ENCODE measurements around the gene AHSG.
"Not testable (repeated sequence)": the region's sequence is repeated elsewhere in the genome, so short reads cannot be mapped to it uniquely, and the experiment has no call there.

Gene AHSG

DNA sequence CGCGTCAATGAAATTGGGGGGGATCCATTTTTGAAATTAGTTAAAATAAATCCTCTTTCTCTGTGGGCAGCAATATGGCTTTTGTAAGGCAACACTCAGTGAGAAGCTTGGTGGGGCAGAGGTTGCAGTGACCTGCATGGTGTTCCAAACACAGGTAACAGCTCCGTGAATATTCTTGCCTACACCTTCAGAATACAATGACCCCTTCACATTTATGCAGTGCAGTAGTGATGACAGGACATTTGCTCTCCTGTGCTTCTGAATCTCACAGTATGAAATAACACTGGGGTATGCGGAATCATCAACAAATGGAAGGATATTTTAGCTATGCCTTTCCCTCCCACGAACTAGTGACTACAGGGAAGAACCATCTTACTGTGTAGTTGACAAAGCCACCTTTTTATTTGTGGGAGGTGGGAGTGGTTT, 6.9 kb downstream of the AHSG start:
- FAIRE-seq, result no peak

DNA sequence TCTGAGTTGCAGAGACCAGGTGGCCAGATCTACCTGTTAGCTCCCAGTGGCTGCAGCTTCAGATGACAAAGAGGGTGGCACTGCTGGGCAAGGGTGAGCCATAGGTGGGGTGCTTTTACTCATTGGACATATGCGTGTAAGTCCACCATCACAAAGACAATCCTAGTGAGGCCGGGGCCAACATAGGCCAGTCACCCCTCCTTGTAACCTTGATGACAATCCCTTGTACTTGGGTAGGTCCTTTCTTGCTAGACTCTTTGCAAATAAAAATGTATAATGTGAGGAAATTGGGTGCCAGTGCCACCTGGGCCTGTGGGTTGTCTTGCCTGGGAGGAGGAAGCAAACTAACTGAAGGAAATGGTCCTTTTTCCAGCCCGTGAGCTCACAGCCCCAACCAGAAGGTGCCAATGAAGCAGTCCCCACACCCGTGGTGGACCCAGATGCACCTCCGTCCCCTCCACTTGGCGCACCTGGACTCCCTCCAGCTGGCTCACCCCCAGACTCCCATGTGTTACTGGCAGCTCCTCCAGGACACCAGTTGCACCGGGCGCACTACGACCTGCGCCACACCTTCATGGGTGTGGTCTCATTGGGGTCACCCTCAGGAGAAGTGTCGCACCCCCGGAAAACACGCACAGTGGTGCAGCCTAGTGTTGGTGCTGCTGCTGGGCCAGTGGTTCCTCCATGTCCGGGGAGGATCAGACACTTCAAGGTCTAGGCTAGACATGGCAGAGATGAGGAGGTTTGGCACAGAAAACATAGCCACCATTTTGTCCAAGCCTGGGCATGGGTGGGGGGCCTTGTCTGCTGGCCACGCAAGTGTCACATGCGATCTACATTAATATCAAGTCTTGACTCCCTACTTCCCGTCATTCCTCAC, 7.6 kb downstream of the AHSG start:
- no peak for FAIRE-seq

DNA sequence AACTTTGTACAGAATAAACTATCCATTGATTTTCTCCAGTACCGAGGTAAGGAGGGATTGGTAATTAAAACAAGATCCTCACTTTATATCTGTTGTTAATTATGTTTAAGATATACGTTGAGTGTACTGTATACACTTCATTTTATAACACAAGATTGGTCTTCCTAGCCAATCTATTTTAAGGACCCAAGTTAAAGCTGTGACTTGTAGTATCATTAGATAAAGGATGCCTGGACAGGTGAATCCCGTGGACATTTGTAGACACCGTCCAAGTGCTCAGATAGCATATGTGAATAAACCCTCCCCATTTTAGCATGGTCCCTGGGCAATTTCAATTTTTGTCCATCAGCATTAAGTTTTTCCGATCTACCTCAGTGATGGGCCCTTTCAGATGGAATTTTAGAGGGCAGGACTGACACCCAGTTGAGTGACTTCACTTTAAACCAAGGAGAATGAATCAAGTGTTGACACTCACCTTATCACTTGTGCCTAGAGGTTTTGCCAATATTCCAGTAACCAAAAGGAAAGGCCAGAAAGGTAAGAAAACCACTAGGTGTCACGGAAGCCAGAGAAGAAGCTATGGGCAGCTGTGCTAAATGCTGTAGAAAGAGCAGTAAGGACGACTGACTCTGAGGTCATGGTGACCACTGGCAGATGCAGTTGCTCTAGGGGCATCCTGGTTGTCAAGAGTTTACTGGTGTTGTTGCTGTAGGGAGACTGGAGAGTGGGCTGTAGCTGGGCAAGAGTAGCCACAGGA, 9.2 kb downstream of the AHSG start:
- FAIRE-seq, result no peak

DNA sequence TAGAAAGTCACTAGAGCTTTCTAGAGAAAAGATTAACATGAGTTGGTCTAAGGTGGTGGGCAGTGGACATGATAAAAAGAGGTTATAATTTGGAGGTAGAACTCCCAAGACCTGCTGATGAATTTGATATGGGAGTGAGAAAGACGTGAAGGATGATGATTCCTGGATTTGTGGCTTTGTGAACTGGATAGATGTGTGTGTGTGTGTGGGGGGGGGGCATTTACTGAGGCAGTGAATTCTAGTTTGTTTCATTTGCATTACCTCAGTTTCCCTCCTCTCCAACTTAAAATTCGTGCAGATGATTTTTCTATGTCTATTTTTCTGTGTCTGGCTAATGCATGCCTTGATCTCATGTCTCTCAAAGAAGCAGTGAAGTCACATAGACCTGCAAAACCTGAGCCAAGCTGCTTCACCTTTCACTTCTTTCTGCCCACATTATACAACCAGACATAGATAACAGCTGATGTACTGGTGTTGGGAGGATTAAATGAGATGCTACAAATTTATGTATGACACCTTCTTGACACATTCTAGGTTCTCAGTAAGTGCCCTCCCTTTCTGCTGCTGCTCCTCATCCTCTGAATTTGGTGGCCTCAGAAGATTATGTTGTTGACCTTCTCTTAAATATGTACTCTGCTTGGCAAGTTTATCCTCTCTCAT, 9.9 kb downstream of the AHSG start:
- FAIRE-seq, result no peak

DNA sequence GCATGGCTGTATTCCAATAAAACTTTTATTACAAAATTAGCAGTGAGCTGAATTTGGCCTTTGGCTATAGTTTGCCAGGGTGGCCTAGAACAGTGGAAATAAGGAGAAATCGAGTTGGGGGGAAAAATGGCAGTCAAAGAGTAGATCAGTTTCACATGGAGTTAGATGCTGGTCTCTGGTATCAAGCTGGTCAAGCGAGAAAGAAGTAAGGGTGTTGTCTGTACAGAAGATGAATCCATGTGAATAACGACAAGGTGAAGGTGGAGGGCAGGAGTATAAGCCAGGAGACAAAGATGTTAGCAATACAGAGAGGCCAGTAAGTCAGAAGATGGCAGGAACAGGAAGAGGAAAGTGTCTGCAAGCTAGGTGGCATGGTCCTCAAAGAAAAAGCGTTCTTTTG, 11.7 kb downstream of the AHSG start:
- no peak for FAIRE-seq

DNA sequence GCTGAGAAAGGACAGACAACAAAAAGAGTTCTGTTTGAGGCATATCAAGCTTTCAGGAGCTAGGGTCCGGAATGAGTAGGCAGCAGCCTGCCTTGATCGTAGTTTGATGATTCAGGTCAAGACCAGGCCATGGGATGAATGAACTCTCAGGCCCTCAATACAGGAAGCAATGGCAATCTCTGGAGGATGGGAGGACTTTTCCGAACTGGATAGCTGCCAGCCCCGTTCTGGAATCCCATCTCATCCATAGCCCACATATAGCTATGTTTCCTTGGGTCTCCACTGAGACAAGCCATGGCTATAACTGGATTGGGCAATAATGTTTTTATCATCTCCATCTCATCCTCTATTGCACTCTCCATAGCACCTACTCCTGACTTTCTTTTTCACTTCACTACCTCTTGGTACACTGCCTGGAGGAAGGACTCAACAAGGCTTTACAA, 12.8 kb downstream of the AHSG start:
- no peak for FAIRE-seq

DNA sequence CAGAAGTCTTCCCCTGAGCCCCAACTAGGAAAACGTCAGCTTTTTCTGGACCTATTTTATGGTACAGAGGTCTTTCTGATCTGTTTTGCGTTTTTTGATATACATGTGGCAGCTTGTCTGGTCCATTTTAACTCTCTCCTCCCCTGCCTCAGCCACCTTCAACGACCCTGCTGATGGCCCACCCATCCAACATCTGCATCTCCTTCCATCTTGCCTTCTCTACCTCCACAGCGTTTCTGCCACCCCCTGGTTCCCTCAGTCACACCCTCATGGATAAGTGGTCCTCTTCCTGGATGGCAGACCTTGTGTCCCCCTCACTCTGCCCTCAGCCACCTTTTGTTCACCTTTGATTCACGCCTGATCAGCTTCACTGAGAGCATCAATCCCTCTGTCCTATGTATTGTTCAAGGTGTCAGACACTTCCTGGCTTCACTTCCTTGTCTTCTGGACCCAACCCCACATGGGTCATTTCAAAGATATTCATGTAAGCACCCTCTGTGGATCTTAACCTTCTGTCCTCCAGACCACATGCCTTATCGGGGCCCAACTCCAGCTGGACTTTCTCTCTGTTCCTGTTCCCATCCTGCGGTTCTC, 13.5 kb downstream of the AHSG start:
- no peak for FAIRE-seq

DNA sequence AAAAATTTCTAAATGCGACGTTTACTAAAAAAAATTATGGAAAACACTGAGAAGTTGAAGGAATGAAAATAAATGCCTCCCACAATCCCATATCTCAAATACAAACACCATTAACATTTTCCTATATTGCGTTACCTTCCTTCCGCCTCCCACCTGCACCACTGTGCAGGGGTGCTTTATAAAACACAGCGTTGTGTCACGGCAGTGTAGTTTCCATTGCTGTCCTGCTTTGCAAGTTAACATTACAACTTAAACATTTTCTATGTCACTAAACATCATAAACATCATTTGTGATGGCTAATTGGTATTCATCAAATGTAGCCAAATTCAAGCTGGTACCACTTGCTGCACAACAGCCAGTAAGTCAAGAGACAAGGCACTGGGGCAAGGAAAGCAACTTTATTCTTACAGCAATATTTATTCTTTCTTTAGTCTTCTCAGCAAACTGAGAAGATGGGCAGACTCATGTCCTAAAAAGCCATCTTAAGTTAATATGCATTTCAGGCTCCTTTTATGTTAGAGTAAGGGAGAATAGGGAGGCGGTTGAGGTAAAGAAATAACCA, 15.1 kb downstream of the AHSG start:
- FAIRE-seq, result no peak

DNA sequence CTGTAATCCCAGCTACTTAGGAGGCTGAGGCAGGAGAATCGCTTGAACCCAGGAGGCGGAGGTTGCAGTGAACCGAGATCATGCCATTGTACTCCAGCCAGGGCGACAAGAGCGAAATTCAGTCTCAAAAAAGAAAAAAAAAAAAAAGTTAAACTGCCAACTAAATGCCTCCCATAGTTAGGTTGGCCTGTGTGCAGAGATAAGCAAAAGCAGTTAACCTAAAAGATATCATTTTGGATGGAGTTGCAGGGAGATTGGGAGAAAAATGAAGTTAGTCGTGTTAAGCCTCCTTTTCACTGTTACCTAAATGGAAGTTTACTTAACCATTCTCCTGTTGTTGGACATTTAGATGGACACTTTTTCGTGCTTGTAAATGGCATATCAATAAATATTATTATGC, 15.9 kb downstream of the AHSG start:
- FAIRE-seq, result no peak

DNA sequence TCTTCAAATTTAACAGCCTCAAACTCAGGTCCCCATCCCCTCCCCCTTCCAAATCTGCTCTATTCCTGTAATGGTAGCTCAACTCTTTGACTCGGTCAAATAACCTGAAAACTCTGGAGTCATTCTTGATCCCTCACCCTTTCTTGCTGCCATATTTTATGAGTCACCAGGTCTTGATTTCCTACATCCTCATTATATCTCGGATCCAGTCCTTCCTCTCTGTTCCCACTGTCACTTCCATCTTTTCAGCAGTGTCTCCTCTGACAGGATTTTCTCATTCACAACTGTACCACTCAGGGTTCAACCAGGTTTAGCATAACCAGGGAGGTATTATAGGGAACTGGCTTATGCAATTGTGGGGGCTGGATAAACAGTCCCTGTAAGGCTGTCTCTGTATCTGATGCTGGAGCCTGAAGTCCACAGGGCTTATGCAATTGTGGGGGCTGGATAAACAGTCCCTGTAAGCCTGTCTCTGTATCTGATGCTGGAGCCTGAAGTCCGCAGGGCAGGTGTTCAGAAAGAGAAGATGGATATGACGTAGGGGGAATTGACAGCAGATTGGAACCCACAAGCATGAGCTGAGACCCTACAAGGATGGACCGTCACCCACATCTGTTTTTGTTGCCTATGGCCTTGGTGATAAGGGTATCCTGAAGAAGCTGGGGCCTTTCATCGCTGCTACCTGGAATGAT, 18.2 kb downstream of the AHSG start:
- no peak for FAIRE-seq

DNA sequence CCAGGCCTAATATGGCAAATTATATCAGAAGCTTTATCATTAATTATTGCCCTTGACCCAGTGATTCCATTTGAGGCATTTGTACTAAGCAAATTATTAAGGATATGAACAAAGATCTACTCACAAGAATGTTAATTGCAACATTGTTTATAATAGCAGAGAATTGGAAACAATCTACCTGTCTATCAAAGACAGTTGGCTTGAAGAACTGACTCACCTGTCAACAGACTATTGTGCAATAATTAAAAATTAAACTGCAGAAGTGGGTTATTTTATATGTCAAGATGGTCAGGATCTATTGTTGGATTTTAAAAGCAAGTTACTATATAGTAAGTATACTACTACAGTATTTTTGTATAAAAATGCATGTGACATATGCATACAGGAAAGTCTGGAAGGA, 20.6 kb downstream of the AHSG start:
- no peak for FAIRE-seq

DNA sequence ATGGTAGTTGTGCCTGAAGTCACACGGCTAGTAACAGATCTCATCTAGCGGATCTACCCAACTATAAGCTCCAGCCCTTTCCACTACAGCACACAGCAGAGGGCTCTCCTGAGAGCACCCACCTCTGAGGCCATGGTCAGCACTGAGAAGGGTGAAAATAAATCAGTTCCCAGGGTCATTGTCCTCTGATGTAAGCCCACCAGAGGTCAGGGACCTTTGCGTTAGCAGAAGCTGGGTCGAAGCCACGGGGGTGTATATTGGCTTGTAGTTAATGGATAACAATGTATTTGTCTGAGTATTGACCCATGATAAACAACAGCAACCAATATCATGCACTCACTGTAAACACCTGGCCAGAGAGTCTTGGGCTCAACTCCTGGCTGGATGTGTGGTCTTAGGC, 21.3 kb downstream of the AHSG start:
- FAIRE-seq, result not testable (repeated sequence)

DNA sequence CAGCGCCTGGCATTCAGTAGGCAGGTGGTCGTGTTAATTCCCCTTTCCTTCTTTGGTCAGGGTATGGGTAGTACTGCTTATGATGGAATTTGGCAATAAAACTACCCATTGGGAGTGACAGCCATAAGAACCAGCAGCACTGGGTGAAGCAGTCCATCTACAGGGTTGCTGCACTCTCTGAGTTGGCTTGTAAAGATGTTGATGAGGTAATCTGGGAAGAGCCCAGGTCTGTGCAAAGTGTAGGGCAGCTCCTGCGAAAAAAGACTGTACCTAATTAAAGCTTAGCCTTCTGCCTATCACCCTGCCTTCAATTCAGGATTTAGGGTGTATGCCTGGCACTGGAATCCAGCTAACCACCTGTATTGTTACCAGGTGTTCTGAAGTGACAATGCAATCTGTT, 22.7 kb downstream of the AHSG start:
- FAIRE-seq, result no peak

DNA sequence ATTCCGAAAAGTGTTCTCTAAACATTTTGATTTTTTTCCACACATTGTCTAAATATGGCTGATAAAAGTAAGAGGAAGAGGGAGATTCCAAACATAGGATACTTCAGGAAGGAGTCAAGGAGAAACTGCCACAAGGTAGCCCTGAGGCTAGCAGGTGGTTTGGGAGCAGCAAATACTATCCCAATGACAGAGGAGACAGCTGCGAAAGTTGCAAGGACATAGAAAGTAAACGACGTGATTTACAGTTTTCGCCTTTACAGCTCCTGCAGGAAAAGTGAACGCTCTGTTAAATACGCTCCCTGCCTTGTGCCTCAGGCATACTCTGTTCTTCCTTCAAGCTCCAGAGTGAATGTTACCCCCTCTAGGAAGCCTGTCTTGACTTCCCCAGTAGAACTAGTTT, 23.7 kb downstream of the AHSG start:
- FAIRE-seq, result no peak

DNA sequence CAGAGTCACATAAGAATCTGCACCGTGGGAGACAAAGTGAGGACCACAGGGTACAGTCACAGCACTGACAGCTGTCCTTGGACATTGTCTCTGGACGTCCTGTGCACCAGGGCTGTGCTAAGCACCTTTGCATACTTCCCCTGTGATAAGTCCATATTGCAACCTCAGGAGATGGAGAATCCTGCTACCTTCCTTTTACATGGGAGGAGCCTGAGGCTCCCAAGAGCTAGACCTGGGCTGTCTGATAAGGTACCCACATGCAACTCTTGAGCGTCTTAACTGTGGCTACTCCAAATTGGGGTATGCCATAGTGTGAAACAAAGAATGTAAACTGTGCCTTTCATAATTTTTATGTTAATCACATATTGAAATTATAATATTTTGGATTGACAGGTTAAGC, 24.8 kb downstream of the AHSG start:
- FAIRE-seq, result no peak

DNA sequence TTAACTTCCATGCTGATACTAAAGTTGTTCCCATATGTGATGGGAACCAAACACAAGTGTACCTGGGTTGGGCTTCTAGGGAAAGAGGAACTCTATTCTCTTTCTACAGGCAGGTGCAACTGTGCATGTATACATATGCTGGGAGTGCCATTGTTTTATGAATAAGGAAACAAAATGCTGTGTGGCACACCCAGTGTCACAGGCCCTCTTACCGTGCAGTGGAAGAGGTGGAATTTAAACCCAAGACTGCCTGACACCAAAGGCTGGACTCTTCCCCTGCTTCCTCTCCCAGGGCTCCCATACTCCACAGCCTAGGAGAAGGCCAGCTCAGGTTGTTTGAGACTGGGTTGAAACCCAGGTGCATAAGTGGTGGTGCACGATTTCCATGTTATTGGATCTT, 25.4 kb downstream of the AHSG start:
- no peak for FAIRE-seq

DNA sequence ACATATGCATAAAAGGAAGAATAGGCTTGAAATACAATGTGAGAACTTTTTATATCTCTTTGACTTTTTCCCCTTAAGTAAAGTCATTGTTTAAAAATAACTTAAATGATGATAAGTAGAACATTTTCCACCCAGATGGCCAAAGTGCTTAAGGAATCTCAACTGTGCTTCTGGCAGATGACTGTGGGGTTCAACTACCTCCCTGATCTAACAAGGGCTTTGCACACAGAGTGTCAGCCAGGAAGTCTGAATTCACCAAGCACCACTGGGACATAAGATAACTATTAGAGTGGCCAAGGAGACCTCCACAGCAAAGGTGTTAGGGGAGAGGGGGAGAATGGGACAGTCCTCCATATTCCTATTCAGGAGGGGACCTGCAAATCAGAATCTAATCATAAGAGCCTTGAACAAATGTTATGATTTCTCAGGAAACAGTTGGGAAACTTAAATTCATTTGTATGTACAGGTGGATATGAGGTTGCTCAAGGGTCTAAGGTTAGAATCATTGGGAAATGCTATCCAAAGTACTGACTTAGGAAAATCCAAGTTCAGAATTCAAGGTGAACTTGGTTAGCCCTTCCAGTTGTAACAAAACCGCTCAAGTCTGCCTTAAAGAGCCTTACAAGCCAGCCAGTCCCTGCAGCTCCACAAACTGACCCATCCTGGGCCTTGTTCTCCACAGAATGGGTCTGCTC, 27.1 kb downstream of the AHSG start, which contains the start of gene FETUB:
TSS of gene FETUB (plus strand) at position 622 of the 695 bp plus-strand sequence. CDS start at position 684, 62 bp downstream.
- no peak for FAIRE-seq

DNA sequence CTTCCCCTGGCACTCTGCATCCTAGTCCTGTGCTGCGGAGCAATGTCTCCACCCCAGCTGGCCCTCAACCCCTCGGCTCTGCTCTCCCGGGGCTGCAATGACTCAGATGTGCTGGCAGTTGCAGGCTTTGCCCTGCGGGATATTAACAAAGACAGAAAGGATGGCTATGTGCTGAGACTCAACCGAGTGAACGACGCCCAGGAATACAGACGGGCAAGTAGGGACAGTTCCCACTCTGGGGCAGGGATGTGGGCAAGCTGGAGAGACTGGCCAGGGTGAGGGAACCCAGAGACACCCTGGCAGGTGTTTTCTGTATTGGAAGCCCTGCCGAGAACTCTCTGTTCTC, 27.6 kb downstream of the AHSG start:
- FAIRE-seq, result no peak

DNA sequence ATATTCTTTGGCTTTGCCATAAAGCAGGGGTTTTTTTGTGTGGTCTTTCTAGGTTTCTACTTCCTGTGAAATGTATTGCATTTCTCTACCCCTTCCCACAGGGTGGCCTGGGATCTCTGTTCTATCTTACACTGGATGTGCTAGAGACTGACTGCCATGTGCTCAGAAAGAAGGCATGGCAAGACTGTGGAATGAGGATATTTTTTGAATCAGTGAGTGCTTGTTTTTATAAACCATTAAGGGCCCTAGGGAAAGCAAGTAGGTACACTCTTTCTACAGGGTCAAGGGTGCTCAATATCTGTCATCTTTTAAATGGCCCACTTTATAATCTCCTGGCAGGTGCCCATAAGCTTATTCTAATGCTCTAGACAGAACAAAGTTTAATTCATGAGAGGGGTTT, 28.1 kb downstream of the AHSG start:
- no peak for FAIRE-seq

DNA sequence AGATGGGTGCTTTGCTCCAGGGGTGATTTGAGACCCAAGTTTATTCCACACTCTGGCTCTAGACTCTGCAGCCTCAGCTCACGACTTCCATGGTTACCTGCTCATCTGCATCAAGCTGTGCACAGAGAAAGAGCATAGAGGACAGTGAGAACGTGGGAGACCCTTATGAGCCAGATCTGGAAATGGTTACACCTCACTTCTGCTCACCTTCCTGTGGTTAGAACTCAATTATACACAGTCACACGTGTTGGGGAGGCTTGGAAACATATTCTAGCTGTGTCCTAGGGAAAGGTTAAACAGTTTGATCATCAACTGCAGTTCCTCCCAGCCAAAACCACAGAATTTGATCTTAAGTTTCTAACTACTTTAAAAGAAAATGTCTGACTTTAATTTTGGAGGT, 29.2 kb downstream of the AHSG start:
- FAIRE-seq, result no peak

DNA sequence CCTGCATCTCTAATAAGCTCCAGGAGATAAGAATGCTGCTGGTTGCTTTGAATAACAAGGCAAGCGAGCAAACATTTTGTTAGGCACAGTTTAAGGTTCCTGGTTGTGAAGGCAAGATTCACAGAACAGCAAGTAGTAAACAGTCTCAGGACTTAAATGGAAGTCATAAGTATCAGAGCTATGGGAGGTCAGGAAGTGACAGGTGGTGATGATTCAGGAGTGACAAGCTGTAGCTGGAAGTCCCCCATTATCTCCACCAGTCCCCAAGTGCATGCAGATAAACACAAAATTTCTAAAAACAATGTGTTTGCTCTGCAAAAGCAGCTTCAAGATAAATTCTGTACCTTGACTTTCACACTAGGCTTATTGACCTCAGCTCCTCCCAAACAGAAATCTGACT, 30.6 kb downstream of the AHSG start:
- no peak for FAIRE-seq

DNA sequence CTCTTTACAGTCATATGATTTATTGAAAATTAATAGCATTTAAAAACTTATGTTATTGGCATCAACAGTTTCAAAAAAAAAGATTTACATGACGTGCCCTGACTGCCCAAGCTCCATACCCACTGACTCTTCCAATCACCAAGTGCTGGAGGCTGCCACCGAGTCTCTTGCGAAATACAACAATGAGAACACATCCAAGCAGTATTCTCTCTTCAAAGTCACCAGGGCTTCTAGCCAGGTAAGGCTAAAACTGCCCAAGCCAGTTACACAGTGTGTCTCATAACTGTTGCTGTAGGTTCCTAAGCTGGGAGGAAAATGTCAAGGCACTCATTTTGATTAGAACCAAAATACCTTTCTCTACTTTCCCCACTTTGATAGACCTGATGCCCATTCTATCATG, 31.8 kb downstream of the AHSG start:
- no peak for FAIRE-seq

All from G401.6 (cell line).